Stimulated activated CD4-positive, alpha-beta T cell treated with anti-CD3 and anti-CD28 coated beads, Interleukin-15, amount 100 ng/mL, for 48 hours (primary cell): ENCODE measurements around the gene SRSF4.
"Not testable (repeated sequence)": the region's sequence is repeated elsewhere in the genome, so short reads cannot be mapped to it uniquely, and the experiment has no call there.

Experiments used
- DNase-seq, 2 donors: peaks; one replicate each; pipeline ENCODE4 v3.0.0-alpha.2; 2020; ENCODE audit warnings: low read depth in 2 of 2

The SRSF4 gene

GRCh38 chr1:29124366-29125236 is 57.1 kb downstream of the SRSF4 start:
- peak; percentile 37 to 56 for DNase-seq

GRCh38 chr1:29123887-29124365 is 57.8 kb downstream of the SRSF4 start, which contains the start of gene TMEM200B:
Gene TMEM200B (minus strand): TSS chr1:29123903. CDS start chr1:29121828, 2,075 bp downstream.
- DNase-seq: no peak

- DNase-seq: no peak
Measured at GRCh38 chr1:29123053-29123886, 58.4 kb downstream of the SRSF4 start.

- no peak for DNase-seq
Measured at GRCh38 chr1:29122682-29123052, 59.0 kb downstream of the SRSF4 start.

GRCh38 chr1:29121936-29122681 is 59.6 kb downstream of the SRSF4 start:
- no peak for DNase-seq

- DNase-seq: no peak
Measured at GRCh38 chr1:29121516-29121935, 60.2 kb downstream of the SRSF4 start.

- DNase-seq: peak; percentile 51 to 65
Measured at GRCh38 chr1:29120947-29121485, 60.7 kb downstream of the SRSF4 start.

GRCh38 chr1:29120367-29120766 is 61.3 kb downstream of the SRSF4 start:
- DNase-seq: no peak

GRCh38 chr1:29119121-29119929 is 62.4 kb downstream of the SRSF4 start:
- no peak for DNase-seq

- no peak for DNase-seq
Measured at GRCh38 chr1:29117381-29117780, 64.3 kb downstream of the SRSF4 start.

- no peak for DNase-seq
Measured at GRCh38 chr1:29114654-29115053, 67.0 kb downstream of the SRSF4 start.

GRCh38 chr1:29113413-29114117 is 68.1 kb downstream of the SRSF4 start:
- DNase-seq: no peak

- no peak for DNase-seq
Measured at GRCh38 chr1:29112705-29113412, 68.8 kb downstream of the SRSF4 start.

- DNase-seq: not testable (repeated sequence)
Measured at GRCh38 chr1:29108041-29108440, 73.7 kb downstream of the SRSF4 start.

GRCh38 chr1:29105822-29106221 is 75.9 kb downstream of the SRSF4 start:
- DNase-seq: no peak

- no peak for DNase-seq
Measured at GRCh38 chr1:29100487-29100886, 81.2 kb downstream of the SRSF4 start.

- DNase-seq: no peak
Measured at GRCh38 chr1:29099286-29099685, 82.4 kb downstream of the SRSF4 start.
